OCI-LY1 (cell line): ENCODE measurements around the gene CMTR1.

Experiments
- H2AFZ ChIP-seq: fragments of 200-600 bp; sonication (generic), shearing (Covaris generic); 2 replicates; pipeline ENCODE4 v1.6.0; 2014; ENCODE audit warnings: antibody characterized with exemption, mild to moderate bottlenecking, low read length
- H3F3A ChIP-seq: fragments of 200-600 bp; sonication (generic), shearing (Covaris generic); 2 replicates; pipeline ENCODE4 v1.6.0; 2014; ENCODE audit warnings: mild to moderate bottlenecking, antibody characterized with exemption, low read length, moderate library complexity; ENCODE audit not compliant: insufficient read depth
- H3K27ac ChIP-seq: fragments of 200-600 bp; sonication (generic); 2 replicates; pipeline ENCODE4 v1.5.1; 2014; ENCODE audit warnings: low read length, mixed run types, mild to moderate bottlenecking, low read depth; ENCODE audit not compliant: poor library complexity, severe bottlenecking
- H3K27me3 ChIP-seq: fragments of 200-600 bp; sonication (generic); 2 replicates; pipeline ENCODE4 v1.6.0; 2014; ENCODE audit warnings: antibody characterized with exemption, mild to moderate bottlenecking, low read length, moderate library complexity; ENCODE audit not compliant: insufficient read depth
- H3K36me3 ChIP-seq: fragments of 200-600 bp; sonication (generic); 2 replicates; pipeline ENCODE4 v1.6.1; 2014; ENCODE audit warnings: mild to moderate bottlenecking, antibody characterized with exemption, low read length, moderate library complexity, mixed read lengths; ENCODE audit not compliant: insufficient read depth
- H3K4me1 ChIP-seq: fragments of 200-600 bp; sonication (generic); 2 replicates; pipeline ENCODE4 v1.5.1; 2014; ENCODE audit warnings: mild to moderate bottlenecking, low read length, moderate library complexity; ENCODE audit not compliant: insufficient read depth, severe bottlenecking
- H3K4me2 ChIP-seq: fragments of 200-600 bp; sonication (generic), shearing (Covaris generic); 2 replicates; pipeline ENCODE4 v1.6.1; 2014; ENCODE audit warnings: low read length
- H3K4me3 ChIP-seq: fragments of 200-600 bp; sonication (generic); 2 replicates; pipeline ENCODE4 v1.5.1; 2014; ENCODE audit warnings: low read length, low read depth, mild to moderate bottlenecking, mixed read lengths; ENCODE audit not compliant: poor library complexity, severe bottlenecking
- H3K79me2 ChIP-seq: fragments of 200-600 bp; shearing (Covaris generic); 2 replicates; pipeline ENCODE4 v1.6.1; 2016; ENCODE audit warnings: mixed run types, low read length, mixed read lengths; ENCODE audit not compliant: insufficient read depth
- H3K9ac ChIP-seq: fragments of 200-600 bp; sonication (generic), shearing (Covaris generic); 2 replicates; pipeline ENCODE4 v1.6.1; 2014; ENCODE audit warnings: mild to moderate bottlenecking, low read length, mixed read lengths
- H3K9me2 ChIP-seq: fragments of 200-600 bp; sonication (generic), shearing (Covaris generic); 2 replicates; pipeline ENCODE4 v1.6.1; 2014; ENCODE audit warnings: low read depth, mild to moderate bottlenecking, low read length, mixed read lengths
- H3K9me3 ChIP-seq: fragments of 200-600 bp; shearing (Covaris generic); 2 replicates; pipeline ENCODE4 v1.6.1; 2014; ENCODE audit warnings: low read length, mixed read lengths
- H4K20me1 ChIP-seq: fragments of 200-600 bp; sonication (generic), shearing (Covaris generic); 2 replicates; pipeline ENCODE4 v1.6.0; 2016; ENCODE audit warnings: mild to moderate bottlenecking, low read length; ENCODE audit not compliant: insufficient read depth
- CTCF ChIP-seq: fragments of 200-600 bp; sonication (generic), shearing (Covaris generic); IDR thresholded peaks from 2 replicates; pipeline ENCODE4 v1.5.1; 2017; ENCODE audit warnings: mild to moderate bottlenecking, antibody characterized with exemption, low read length, moderate library complexity, mixed read lengths
- EZH2 ChIP-seq: fragments of 200-600 bp; sonication (generic), shearing (Covaris generic); IDR thresholded peaks from 2 replicates; pipeline ENCODE4 v1.8.0; 2017; ENCODE audit warnings: borderline replicate concordance, mixed run types, mild to moderate bottlenecking, antibody characterized with exemption, low read length, moderate library complexity, mixed read lengths

Gene CMTR1

GRCh38 chr6:37491830-37492208 lies 58.8 kb downstream of the CMTR1 start:
- Histone ChIP-seq H4K20me1 (no peaks in the 10 kb centered on the region), H3K36me3 (0 out of 2 replicates have a peak, but pooled peaks cover 5% of the 10 kb centered on the region), H2AFZ (no peak overlapping the region), H3K9me2 (no peaks in the 10 kb centered on the region), H3K9ac (no peak overlapping the region), H3K27ac (no peak overlapping the region), H3K4me1 (peaks cover 9% of the 10 kb centered on the region), H3K4me3 (no peak overlapping the region), H3K9me3 (no peaks in the 10 kb centered on the region), H3K4me2 (no peak overlapping the region), H3K27me3 (no peaks in the 10 kb centered on the region), H3K79me2 (no peaks in the 10 kb centered on the region), H3F3A (no peaks in the 10 kb centered on the region)
- TF ChIP-seq CTCF, result no peak
- TF ChIP-seq EZH2, result no peak

GRCh38 chr6:37492236-37492972 lies 59.4 kb downstream of the CMTR1 start:
- Histone ChIP-seq H3K27ac (no peak overlapping the region), H3K9me3 (no peaks in the 10 kb centered on the region), H3K9me2 (no peaks in the 10 kb centered on the region), H3K9ac (no peak overlapping the region), H3F3A (no peaks in the 10 kb centered on the region), H3K79me2 (no peaks in the 10 kb centered on the region), H3K4me3 (no peak overlapping the region), H3K4me2 (no peak overlapping the region), H3K27me3 (no peaks in the 10 kb centered on the region), H3K36me3 (0 out of 2 replicates have a peak, but pooled peaks cover 8% of the 10 kb centered on the region), H4K20me1 (no peaks in the 10 kb centered on the region), H2AFZ (no peak overlapping the region), H3K4me1 (peaks cover 15% of the 10 kb centered on the region)
- TF ChIP-seq EZH2, result no peak
- no peak for TF ChIP-seq CTCF

GRCh38 chr6:37492991-37493660 lies 60.1 kb downstream of the CMTR1 start:
- H3K9ac ChIP-seq, result no peak overlapping the region
- peaks cover 22% of the 10 kb centered on the region for H3K4me1 ChIP-seq
- H2AFZ ChIP-seq, result no peak overlapping the region
- H3K9me2 ChIP-seq, result no peaks in the 10 kb centered on the region
- H4K20me1 ChIP-seq, result no peaks in the 10 kb centered on the region
- H3K9me3 ChIP-seq, result no peaks in the 10 kb centered on the region
- H3K36me3 ChIP-seq, result 0 out of 2 replicates have a peak, but pooled peaks cover 8% of the 10 kb centered on the region
- no peak overlapping the region for H3K27ac ChIP-seq
- H3K27me3 ChIP-seq, result no peaks in the 10 kb centered on the region
- no peak overlapping the region for H3K4me3 ChIP-seq
- H3K4me2 ChIP-seq, result no peak overlapping the region
- no peaks in the 10 kb centered on the region for H3K79me2 ChIP-seq
- TF ChIP-seq CTCF, result no peak
- TF ChIP-seq EZH2, result no peak
- no peaks in the 10 kb centered on the region for H3F3A ChIP-seq
